HG03196 (cell line): ENCODE results near the gene TMLHE.
"Not testable (repeated sequence)": the region's sequence is repeated elsewhere in the genome, so short reads cannot be mapped to it uniquely, and the experiment has no call there.

Source experiments
- ATAC-seq: cut with Tn5 transposase; IDR thresholded peaks from one replicate; pipeline ENCODE4 v1.9.1; 2021; ENCODE audit not compliant: unreplicated experiment

TMLHE gene

GRCh38 chrX:155495134-155495533, 117.6 kb downstream of the TMLHE start:
- ATAC-seq = not testable (repeated sequence)

DNA sequence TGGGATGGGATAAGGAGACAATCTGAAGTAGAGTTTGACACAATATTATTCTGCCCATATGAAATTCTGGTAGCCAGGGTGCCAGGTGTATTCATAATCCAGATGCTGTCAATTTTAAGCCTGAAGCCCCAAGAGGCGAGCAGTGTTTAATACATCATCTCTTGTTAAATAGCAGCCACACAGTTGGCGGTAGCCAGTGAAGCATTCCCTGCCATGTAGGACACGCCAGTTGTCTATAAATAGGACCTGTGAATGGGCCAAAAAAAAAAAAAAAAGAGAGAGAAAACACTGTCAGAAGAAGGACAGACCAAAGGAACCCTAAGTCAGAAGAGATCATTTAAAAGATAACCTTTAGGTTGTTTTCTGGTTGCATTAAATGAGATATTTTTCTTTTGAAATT, 121.3 kb downstream of the TMLHE start:
- ATAC-seq = not testable (repeated sequence)

GRCh38 chrX:155477136-155477535, 135.6 kb downstream of the TMLHE start:
- not testable (repeated sequence) for ATAC-seq

GRCh38 chrX:155466269-155466938, 146.3 kb downstream of the TMLHE start:
- not testable (repeated sequence) for ATAC-seq

DNA sequence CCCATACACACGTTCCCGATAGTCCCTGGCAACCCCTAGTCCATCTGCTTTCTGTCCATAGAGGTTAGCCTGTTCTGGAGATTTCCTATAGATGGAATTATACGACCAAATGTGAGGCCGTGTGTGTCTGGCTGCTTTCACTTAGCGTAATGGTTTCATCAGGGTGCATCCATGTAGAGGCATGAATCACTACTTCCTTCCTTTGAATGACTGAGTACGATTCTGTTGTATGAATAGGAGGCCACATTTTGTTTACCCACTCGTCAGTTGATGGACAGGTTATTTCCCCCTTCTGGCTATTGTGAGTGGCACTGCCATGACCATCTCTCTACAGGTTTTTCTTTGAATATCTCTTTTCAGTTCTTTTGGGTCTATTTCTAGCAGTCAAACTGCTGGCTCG, 152.3 kb downstream of the TMLHE start:
- not testable (repeated sequence) for ATAC-seq

DNA sequence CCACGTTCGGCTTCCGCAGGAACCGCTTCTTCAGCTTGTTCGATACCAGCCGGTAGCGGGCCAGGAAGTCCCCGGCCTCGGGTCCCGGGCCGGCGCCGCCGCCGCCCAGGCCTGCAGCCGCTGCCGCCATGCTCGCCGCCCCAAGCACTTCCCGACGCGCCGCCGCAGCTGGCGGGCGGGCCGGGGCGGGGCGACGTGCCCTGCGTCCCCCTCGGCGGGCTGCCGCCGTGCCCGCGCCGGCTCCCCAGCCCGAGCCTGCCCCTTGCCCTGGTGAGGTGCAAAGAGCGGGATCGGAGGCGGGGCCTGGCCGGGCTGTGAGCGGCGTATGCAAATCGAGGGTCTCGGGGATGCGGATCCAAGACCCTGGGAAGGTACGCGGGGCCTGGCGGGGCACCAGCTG, 154.3 kb downstream of the TMLHE start, which contains the start of gene F8A3:
F8A3 (minus strand) TSS at position 150 of the 400 bp plus-strand sequence; CDS start at position 130, 20 bp downstream.
- ATAC-seq = peak; percentile 89

- ATAC-seq = peak; percentile 66
Observed at GRCh38 chrX:155457761-155458447, 154.8 kb downstream of the TMLHE start.

GRCh38 chrX:155441097-155441496, 171.7 kb downstream of the TMLHE start:
- no peak for ATAC-seq
